Superior temporal gyrus (tissue), 1 donor: ENCODE results near the gene GAS7.
"Not testable (repeated sequence)": the region's sequence is repeated elsewhere in the genome, so short reads cannot be mapped to it uniquely, and the experiment has no call there.

Source experiments
- DNase-seq: peaks from one replicate; pipeline ENCODE4 v3.0.0-alpha.2; 2016; ENCODE audit errors: extremely low spot score

The GAS7 gene

GRCh38 chr17:10111907-10112452 lies 86.4 kb downstream of the GAS7 start:
- peak; percentile 23 for DNase-seq

GRCh38 chr17:10109146-10109545 lies 89.3 kb downstream of the GAS7 start:
- no peak for DNase-seq

GRCh38 chr17:10107316-10108165 lies 90.9 kb downstream of the GAS7 start:
- no peak for DNase-seq

GRCh38 chr17:10106067-10106466 lies 92.3 kb downstream of the GAS7 start:
- DNase-seq = no peak

- no peak for DNase-seq
Observed at GRCh38 chr17:10105513-10106001, 92.8 kb downstream of the GAS7 start.

- no peak for DNase-seq
Observed at GRCh38 chr17:10103712-10104111, 94.7 kb downstream of the GAS7 start.

- no peak for DNase-seq
Observed at GRCh38 chr17:10102817-10103216, 95.6 kb downstream of the GAS7 start.

- DNase-seq = no peak
Observed at GRCh38 chr17:10099051-10099571, 99.3 kb downstream of the GAS7 start.

- no peak for DNase-seq
Observed at GRCh38 chr17:10096596-10096995, 101.8 kb downstream of the GAS7 start.

GRCh38 chr17:10095295-10095694 lies 103.1 kb downstream of the GAS7 start:
- DNase-seq = not testable (repeated sequence)

GRCh38 chr17:10094797-10095196 lies 103.6 kb downstream of the GAS7 start:
- no peak for DNase-seq

GRCh38 chr17:10092595-10092994 lies 105.8 kb downstream of the GAS7 start:
- no peak for DNase-seq

GRCh38 chr17:10091046-10091445 lies 107.4 kb downstream of the GAS7 start:
- DNase-seq = no peak

- no peak for DNase-seq
Observed at GRCh38 chr17:10089196-10089804, 109.1 kb downstream of the GAS7 start.

GRCh38 chr17:10088444-10088843 lies 110.0 kb downstream of the GAS7 start:
- DNase-seq = no peak

- no peak for DNase-seq
Observed at GRCh38 chr17:10087355-10087754, 111.1 kb downstream of the GAS7 start.

- DNase-seq = no peak
Observed at GRCh38 chr17:10083864-10084263, 114.5 kb downstream of the GAS7 start.

- DNase-seq = no peak
Observed at GRCh38 chr17:10082795-10083194, 115.6 kb downstream of the GAS7 start.

- no peak for DNase-seq
Observed at GRCh38 chr17:10081571-10082169, 116.7 kb downstream of the GAS7 start.

- DNase-seq = no peak
Observed at GRCh38 chr17:10077561-10078299, 120.7 kb downstream of the GAS7 start.

GRCh38 chr17:10075919-10076318 lies 122.5 kb downstream of the GAS7 start:
- no peak for DNase-seq
